DMS153 (cell line): ENCODE data around the gene MED13.
"Not testable (repeated sequence)": the region's sequence is repeated elsewhere in the genome, so short reads cannot be mapped to it uniquely, and the experiment has no call there.

Experiments used
- DNase-seq: peaks from one replicate; lab custom pipeline; 2025; lab: John Stamatoyannopoulos, UW

Gene MED13

GRCh38 chr17:62058611-62059010 is 6.5 kb downstream of the MED13 start:
- no peak for DNase-seq

GRCh38 chr17:62057696-62058095 is 7.4 kb downstream of the MED13 start:
- DNase-seq = no peak

- DNase-seq = no peak
Measured at GRCh38 chr17:62052765-62053338, 12.2 kb downstream of the MED13 start.

GRCh38 chr17:62051053-62051452 is 14.0 kb downstream of the MED13 start:
- no peak for DNase-seq

GRCh38 chr17:62049299-62049698 is 15.8 kb downstream of the MED13 start:
- DNase-seq = no peak

- DNase-seq = no peak
Measured at GRCh38 chr17:62048262-62048661, 16.8 kb downstream of the MED13 start.

- DNase-seq = no peak
Measured at GRCh38 chr17:62045517-62045916, 19.6 kb downstream of the MED13 start.

GRCh38 chr17:62045109-62045508 is 20.0 kb downstream of the MED13 start:
- DNase-seq = no peak

- DNase-seq = no peak
Measured at GRCh38 chr17:62043602-62044001, 21.5 kb downstream of the MED13 start.

GRCh38 chr17:62043140-62043539 is 21.9 kb downstream of the MED13 start:
- DNase-seq = no peak

GRCh38 chr17:62038248-62038647 is 26.8 kb downstream of the MED13 start:
- DNase-seq = no peak

- DNase-seq = no peak
Measured at GRCh38 chr17:62033317-62033716, 31.8 kb downstream of the MED13 start.

GRCh38 chr17:62032480-62032879 is 32.6 kb downstream of the MED13 start:
- DNase-seq = no peak

GRCh38 chr17:62030264-62030663 is 34.8 kb downstream of the MED13 start:
- DNase-seq = no peak

- no peak for DNase-seq
Measured at GRCh38 chr17:62024866-62025265, 40.2 kb downstream of the MED13 start.

GRCh38 chr17:62017912-62018311 is 47.2 kb downstream of the MED13 start:
- DNase-seq = no peak

- DNase-seq = no peak
Measured at GRCh38 chr17:62017496-62017895, 47.6 kb downstream of the MED13 start.

- DNase-seq = no peak
Measured at GRCh38 chr17:62014526-62014925, 50.6 kb downstream of the MED13 start.

GRCh38 chr17:62009220-62009619 is 55.9 kb downstream of the MED13 start:
- DNase-seq = no peak

GRCh38 chr17:62008294-62008693 is 56.8 kb downstream of the MED13 start:
- DNase-seq = no peak

GRCh38 chr17:62004388-62004787 is 60.7 kb downstream of the MED13 start:
- DNase-seq = no peak

- DNase-seq = not testable (repeated sequence)
Measured at GRCh38 chr17:62003141-62003540, 61.9 kb downstream of the MED13 start.

- no peak for DNase-seq
Measured at GRCh38 chr17:62001105-62001504, 64.0 kb downstream of the MED13 start.

GRCh38 chr17:62000186-62000585 is 64.9 kb downstream of the MED13 start:
- no peak for DNase-seq

- DNase-seq = not testable (repeated sequence)
Measured at GRCh38 chr17:61998534-61998933, 66.5 kb downstream of the MED13 start.
